ENCODE results near the gene UGT1A7.
"Not testable (repeated sequence)": the region's sequence is repeated elsewhere in the genome, so short reads cannot be mapped to it uniquely, and the experiment has no call there.

The UGT1A7 gene

DNA sequence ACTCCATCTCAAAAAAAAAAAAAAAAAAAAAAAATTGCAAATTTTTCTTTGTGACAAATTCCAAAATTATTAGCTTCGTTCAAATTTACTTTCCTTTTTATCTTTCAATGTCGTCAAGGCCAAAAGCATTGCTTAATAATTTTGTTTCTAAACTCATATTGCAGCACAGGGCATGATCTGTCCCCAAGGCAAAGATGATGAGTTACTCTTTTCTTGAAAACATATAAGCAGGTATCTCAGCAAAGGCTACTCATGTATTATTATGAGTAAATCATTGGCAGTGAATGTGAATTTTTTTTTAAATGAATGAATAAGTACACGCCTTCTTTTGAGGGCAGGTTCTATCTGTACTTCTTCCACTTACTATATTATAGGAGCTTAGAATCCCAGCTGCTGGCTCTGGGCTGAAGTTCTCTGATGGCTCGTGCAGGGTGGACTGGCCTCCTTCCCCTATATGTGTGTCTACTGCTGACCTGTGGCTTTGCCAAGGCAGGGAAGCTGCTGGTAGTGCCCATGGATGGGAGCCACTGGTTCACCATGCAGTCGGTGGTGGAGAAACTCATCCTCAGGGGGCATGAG, at the start of gene UGT1A7:
TSS of gene UGT1A7 (plus strand) at position 381 of the 579 bp plus-strand sequence. CDS start at position 418, 37 bp downstream.
- FAIRE-seq = no peak

DNA sequence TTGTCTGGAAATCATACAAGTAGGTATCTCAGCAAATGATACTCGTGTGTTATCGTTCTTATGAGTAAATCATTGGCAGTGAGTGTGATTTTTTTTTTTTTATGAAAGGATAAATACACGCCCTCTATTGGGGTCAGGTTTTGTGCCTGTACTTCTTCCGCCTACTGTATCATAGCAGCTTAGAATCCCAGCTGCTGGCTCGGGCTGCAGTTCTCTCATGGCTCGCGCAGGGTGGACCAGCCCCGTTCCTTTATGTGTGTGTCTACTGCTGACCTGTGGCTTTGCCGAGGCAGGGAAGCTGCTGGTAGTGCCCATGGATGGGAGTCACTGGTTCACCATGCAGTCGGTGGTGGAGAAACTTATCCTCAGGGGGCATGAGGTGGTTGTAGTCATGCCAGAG, 45.4 kb upstream of the UGT1A7 start, which contains the start of gene UGT1A10:
TSS of gene UGT1A10 (plus strand) at position 143 of the 400 bp plus-strand sequence. CDS start at position 218, 75 bp downstream.
- not testable (repeated sequence) for FAIRE-seq

DNA sequence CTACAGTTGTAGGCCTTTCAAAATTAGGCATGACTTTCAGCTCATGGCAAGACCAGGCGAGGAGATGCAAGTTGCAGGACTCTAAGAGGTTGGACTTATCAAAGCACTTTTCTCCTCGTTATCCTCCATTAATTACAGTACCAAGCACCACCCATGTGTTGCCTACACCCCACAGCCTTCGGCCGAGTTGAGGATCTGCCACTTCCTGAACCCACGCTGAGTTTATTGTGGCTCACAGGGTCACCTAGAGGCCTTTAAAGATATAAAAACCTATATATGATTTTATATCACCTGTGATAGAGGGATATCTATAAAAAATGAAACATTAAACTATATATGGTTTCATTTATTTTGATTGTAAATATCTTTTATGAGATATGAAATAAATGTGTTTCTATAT, 42.9 kb upstream of the UGT1A7 start:
- FAIRE-seq = no peak

DNA sequence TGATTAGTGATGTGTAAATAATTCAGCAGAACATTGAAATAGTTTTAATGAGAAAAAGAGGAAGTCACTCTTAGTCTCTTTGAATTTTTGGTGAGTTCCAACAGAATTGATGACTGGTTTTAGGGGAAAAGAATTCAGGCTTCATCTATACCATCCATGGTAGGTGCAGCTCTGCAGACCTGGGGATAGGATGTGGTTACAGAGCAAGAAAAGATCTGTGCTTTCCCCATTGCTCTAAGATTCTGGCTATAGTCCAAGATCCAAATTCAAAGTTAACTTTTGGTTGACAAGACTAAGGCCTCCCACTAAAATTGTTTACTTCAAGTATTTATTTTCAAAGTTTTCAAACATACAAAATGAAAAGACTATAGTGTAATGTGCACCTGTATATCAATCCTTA, 41.8 kb upstream of the UGT1A7 start:
- no peak for FAIRE-seq

DNA sequence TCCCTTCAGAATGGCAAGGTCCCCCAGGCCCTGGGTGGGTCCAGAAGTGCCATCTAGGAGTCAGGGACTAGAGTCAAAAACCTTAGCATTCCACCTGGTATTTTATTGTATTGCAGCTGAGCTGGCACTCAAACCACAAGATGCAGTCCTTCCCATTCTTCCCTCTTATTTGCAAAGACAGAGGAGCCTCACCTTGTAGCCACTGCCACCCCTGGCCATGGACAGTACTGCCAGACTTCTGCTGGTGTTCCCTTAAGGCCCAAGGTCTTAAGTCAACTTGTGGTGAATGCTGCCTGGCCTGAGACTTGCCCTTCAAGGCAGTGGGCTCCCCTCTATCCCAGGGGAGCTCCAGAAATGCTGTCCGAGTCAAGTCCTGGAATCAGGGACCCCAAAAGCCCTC, 38.6 kb upstream of the UGT1A7 start:
- no peak for FAIRE-seq

DNA sequence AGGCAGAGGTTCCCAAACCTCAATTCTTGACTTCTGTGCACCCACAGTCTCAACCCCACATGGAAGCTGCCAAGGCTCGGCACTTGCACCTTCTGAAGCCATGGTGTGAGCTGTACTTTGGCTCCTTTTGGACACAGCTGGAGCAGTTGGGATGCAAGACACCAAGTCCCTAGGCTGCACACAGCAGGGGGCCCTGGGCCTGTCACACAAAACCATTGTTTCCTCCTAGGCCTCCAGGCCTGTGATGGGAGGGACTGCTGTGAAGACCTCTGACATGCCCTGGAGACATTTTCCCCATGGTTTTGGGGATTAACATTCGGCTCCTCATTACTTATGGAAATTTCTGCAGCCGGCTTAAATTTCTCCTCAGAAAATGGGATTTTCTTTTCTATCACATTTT, 35.7 kb upstream of the UGT1A7 start:
- FAIRE-seq = not testable (repeated sequence)

DNA sequence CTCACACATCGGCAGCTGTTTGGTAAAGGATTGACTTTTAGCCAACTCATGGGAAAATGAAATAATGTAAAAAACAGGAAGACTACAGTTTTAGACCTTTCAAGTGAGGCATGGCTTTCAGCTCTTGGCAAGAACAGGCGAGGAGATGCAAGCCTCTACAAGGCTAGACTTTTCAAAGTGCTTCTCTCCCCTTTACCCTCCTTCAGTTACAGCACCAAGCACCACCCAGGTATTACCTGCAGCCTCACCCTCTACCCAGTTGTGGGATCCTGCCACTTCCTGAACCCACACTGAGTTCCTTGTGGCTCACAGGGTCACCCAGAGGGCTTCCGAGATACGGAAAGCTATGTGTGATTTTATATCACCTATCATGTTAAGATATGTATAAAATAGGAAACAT, 30.7 kb upstream of the UGT1A7 start:
- FAIRE-seq = no peak

DNA sequence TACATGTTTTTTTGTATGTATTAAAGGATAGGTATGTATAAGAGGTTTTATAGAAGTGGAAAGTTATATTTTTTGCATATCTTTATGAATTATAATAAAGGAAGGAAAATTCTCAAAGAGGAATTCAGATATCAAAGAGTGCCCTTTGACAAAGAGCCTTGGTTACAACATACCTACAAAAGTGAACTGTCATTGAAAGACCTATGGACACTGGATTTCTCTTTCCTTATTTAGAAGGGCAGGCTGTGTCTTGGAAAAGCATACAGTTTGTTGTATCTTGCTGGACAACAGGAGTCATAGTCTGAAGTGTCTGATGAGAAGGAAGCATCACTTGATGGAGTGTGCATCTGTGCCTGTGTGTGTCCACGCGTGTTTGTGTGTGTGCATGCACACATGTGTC, 30.3 kb upstream of the UGT1A7 start:
- no peak for FAIRE-seq

DNA sequence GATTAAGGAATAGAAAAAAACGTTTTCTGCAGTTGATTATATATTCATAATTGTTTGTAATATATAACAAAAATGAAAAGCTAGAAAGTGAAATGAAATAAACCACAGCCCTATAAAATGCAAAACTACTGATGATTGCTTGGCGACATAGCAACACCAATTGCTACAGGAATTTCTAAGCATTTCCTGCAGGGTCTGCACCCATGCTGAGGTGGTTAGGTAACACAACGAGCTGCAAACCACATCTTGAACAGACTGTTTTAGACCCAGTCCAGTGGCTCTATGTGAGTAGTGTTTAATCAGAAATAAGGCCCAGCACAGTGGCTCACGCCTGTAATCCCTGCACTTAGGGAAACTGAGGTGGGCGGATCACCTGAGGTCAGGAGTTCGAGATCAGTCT, 27.2 kb upstream of the UGT1A7 start:
- FAIRE-seq = no peak

DNA sequence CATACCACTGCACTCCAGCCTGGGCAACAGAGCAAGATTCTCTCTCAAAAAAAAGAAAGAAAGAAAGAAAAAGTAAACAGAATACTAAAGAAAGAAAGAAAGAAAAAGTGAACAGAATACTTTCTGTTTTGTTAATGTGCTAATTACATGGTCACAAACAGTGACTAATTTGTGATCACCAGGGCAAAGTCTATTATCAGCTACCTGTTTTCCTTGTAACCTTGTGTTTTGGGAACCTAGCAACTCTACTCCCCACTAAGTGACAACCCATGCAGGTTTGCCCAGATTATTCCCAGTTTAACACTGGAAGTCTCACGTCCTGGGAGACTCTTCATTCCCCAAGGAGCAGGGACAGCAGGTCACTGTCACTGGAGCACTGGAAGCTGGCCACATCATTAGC, 26.7 kb upstream of the UGT1A7 start:
- no peak for FAIRE-seq

DNA sequence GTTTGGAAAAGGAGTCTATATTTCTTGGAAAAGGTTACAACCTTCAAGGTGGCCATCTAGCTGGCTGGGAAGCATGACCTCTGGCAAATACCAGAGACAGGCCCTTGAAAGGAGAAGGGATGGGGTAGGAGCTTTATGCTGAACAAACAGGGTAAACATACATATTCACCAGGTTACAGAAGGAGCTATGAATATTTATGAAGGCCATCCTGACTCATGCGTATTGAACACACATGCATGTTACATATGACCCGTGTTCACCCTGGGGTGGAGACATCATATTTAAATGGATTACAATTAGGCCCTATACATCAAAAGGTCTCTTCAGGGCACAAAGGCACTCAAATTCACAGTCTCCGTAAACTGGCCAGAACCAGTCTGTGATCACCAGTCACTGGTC, 25.8 kb upstream of the UGT1A7 start:
- FAIRE-seq = not testable (repeated sequence)

DNA sequence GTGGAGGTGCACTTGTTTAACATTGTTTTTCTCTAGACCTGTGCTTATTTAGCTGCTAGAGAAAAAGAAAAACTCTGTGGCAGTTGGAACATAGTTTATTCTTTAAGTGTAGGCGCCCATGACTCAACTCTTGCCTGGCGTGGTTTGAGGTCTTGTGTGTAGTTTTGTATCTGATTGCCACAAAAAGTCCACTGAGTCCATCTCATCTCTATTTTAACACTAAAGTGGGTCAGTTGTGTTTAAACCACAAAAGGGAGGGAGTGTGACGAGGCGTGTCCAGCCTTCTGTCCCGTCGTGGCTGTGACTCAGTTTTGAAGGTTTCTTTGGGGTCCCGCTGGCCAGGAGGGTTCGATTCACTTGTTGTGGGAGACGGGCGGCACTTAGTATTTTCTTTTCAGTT, 25.3 kb upstream of the UGT1A7 start:
- FAIRE-seq = no peak

DNA sequence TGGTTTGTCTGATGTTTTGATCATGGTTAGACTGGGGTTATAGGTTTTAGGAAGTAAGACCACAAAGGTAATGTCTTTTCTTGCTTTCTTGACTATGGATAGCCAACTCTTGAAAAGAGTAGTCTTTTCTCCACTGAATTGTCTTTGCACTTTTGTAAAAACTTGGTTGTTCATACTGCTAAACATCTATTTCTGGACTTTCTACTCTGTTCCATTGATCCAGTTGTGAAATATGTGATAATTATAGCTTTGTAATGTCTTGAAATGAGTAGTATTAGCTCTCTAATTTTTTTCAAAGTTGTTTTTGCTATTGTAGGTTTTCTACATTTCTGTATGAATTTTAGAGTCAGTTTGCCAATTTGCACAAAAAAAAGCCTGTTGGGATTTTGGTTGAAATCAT, 23.1 kb upstream of the UGT1A7 start:
- no peak for FAIRE-seq

DNA sequence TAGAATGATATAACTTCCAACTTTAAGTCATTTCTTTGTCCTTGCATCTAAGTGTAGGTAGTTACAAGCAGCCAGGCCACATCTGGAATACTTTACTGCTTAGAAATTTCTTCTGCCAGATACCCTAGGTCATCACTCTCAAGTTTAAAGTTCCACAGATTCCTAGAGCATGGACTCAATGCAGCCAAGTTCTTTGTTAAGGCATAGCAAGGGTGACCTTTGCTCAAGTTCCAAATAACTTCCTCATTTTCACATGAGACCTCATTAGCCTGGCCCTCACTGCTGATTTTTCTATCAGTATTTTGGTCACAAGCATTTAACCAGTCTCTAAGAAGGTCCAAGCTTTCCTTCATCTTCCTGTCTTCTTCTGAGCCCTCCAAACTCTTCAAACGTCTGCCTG, 17.8 kb upstream of the UGT1A7 start:
- no peak for FAIRE-seq

DNA sequence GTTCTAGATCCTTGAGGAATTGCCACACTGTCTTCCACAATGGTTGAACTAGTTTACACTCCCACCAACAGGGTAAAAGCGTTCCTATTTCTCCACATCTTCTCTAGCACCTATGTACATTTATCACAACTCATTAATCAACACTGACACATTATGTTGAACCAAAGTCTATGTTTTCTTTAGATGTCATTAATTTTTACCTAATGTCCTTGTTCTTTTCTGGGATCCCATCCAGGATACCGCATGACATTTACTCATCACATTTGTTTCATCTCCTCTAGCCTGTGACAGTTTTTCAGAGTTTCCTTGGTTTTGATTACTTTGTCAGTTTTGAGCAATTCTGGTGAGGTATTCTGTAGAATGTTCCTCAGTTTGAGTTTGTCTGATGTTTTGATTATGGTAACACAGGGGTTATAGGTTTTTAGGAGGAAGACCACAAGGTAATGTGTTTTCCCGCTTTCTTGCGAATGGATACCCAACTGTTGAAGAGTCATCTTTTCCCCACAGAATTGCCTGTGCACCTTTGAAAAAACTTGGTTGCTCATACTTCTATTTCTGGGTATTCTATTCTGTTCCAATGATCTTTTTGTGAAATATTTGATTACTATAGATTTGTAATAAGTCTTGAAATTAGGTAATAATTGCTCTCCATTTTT, 13.0 kb upstream of the UGT1A7 start:
- no peak for FAIRE-seq

DNA sequence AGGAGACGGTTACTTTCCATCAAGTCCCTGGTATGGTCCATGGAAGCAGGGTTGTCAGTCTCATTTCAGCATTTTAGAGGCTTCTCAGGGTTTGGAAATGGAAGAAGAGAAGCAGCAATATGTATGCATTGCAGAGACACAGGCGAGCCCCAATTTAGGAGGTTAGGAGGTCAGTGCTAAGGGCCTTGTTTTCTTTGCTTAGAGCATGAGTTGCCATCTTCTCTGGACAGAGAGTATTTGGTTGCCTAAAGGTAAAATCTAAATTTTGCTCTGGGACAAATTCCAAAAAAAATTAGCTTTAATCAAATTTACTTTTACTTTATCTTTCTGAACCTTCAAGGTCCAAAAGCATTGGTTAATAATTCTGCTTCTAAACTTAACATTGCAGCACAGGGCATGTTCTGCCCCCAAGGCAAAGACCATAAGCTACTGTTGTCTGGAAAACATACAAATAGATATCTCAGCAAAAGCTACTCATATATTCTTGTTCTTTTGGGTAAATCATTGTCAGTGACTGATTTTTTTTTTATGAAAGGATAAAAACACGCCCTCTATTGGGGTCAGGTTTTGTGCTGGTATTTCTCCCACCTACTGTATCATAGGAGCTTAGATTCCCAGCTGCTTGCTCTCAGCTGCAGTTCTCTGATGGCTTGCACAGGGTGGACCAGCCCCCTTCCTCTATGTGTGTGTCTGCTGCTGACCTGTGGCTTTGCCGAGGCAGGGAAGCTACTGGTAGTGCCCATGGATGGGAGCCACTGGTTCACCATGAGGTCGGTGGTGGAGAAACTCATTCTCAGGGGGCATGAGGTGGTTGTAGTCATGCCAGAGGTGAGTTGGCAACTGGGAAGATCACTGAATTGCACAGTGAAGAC, 10.2 kb upstream of the UGT1A7 start, which contains the start of gene UGT1A9:
TSS of gene UGT1A9 (plus strand) at position 609 of the 872 bp plus-strand sequence. CDS start at position 646, 37 bp downstream.
- FAIRE-seq = no peak

DNA sequence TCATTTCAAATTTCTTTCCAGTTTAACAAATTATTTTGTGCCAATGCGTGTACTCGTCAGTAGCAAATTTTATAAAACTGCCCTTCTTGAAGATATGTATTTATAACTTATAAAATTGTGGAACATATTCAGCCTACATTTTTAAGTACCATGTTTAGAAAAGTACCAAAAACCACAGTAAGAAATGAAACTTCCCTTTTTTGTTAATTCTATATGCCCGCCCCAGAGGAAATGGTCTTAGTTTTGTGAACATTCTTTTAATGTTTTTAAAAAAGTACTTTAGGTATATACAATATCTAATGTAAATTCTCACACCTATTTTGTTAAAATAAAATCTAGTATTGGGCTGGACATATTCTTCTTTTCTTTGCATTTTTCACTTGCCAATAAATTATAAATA, 8.8 kb upstream of the UGT1A7 start:
- FAIRE-seq = no peak

DNA sequence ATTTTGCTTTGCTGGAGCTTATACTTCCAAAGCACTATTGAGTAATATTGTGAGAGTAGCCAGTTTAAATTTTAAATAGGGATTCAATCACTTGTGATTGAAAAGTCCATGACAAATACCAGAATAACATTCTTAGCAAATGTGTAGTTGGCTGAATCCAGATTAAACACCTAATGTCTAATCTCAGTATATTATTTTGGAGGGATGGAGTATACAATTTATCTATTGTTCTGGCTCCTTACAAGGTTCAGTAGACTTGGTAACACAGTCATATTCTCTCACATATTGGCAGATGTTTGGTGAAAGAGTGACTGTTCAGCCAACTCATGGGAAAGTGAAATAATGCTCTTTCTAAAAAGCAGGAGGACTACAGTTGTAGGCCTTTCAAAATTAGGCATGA, 7.8 kb upstream of the UGT1A7 start:
- no peak for FAIRE-seq

DNA sequence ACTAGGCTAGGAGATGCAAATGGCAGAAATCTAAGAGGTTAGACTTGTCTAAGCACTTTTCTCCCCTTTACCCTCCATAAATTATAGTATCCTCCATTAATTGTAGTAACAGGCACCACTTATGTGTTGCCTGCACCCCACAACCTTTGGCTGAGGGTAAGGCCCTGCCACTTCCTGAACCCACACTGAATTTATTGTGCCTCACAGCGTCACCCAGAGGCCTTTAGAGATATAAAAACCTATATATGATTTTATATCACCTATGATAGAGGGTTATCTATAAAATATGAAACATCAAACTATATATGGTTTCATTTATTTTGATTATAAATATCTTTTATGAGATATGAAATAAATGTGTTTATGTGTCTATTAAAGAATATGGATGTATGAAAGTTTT, 7.4 kb upstream of the UGT1A7 start:
- FAIRE-seq = no peak

DNA sequence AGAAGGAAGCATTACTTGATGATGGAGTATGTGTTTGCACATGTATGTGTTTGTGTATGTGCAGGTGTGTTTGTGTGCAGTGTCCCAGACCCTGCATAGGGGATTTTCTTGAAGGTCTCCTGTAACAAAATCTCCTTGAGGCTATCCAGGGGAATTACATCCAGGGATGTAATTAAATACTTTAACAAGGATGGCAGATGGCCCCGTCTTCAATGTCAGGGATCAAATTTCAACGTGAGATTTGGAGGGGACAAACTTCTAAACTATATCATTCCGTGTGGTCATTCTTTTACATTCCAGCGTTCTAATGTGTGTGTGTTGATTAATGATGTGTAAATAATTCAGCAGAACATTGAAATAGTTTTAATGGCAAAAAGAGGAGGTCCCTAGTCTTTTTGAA, 6.7 kb upstream of the UGT1A7 start:
- FAIRE-seq = no peak

DNA sequence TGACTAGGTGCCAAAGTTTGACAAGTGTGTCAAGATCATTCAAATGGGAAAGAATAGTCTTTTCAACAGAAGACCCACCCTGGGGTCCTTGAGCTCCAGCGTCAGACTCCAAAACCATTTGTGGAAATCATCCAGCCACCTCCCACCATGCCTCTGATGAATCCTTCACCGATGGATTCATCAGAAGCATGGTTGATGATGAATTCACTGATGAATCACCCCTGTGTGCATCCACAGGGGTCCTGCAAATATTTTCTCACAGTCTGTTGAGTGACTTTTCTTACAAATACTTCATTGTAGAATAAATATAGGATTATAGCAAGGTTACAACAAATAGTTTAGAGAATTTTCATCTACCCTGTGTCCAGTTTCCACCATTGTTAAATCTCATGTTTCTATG, 5.7 kb upstream of the UGT1A7 start:
- no peak for FAIRE-seq

DNA sequence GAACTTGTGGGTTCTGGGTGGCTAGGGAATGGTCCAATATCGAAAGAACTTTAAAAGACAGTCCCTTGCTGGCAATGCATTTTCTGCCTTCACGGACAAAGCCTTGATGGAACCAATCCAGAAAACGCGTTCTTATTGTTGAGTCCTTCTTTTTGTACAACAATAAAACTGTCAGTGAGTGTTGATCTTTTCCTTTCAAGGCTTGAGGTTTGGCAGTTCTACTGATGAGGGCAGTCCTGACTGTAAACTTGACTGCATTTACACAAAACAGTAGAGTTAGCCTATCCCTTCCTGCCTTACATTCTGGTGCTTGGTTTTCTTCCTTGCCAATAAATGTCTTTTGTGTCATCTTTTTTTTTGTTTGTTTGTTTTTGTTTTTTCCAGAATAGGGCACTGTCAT, 2.5 kb upstream of the UGT1A7 start:
- FAIRE-seq = no peak

DNA sequence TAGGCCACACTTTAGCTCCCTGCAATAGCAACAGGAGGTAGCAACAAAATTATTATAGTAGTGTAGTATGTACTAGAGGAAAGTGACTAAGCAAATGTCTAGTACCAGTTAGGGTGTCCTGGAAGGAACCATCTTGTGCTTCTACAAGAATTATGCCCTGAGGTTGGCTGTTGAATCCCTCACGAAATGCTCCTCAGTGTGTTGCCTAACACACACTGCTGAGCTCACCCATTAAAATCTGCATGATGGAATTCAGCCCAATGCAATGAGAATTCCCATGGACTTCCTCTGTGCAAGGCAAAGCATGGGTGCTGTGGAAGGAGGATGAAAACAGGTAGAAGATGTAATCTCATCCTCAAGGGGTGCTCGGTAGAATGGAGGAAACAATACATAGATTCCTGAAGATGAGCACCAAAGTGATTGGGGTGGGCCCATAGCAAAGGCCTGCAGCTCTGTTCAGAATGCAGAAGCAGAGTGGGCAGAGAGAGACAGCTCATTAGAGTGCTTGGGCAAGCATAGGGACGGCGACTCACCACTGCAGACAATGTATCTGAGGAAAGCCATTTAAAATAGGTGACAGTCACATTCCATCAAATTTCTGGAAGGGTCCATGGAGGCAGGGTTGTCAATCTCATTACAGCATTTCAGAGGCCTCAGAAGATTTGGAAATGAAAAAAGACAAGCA, 1.2 kb upstream of the UGT1A7 start:
- FAIRE-seq = no peak

All from endometrium (tissue), 2 donors.